GM19023 (cell line): Measurements from ENCODE around the gene PEMT.

Source experiments
- ATAC-seq: cut with Tn5 transposase; IDR thresholded peaks from one replicate; pipeline ENCODE4 v1.9.1; 2021; ENCODE audit warnings: mild to moderate bottlenecking, moderate library complexity; ENCODE audit not compliant: unreplicated experiment

Gene PEMT

DNA sequence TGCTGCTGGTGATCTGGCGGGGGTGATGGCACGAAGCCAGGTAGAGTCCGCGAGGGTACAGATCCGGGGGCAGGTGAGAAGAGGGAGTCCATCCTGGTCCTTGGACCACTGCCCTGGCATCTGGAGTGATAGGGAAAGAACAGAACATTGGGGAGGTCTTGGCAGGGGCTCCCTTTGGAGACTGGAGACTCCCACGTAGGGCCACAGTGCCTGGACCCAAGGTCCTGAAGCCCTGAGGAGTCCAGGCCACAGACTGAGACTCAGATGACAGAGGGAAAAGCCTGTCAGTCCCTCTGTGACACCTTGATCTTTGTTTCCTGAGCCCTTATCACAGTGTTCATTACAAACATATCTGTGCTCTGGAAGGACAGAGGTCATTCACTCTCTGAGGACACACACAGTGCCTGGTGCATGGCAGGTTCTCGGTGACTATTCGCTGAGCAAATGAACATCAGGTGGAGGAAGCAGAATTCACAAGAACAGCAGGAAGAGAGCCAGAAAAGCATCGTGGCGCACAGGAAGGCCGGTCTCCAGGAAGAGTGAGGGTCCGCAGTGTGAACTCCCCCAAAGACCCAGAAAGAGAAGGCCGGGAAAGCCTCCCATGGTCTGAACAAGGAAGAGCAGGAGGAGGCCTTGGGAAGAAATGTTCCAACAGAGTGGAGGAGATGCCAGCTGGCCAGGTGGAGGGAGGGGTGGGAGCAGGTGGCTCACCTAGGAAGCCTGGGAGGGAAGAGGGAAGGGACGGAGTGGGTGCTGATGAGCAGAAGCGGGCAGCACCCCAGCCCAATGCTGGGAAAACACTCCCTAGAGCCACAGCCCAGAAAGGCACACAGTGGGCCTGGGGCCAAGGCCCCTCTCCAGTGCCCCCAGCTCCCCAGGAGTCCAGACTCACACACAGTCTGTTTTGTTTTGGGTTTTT is 20.5 kb downstream of the PEMT start:
- ATAC-seq, result no peak

DNA sequence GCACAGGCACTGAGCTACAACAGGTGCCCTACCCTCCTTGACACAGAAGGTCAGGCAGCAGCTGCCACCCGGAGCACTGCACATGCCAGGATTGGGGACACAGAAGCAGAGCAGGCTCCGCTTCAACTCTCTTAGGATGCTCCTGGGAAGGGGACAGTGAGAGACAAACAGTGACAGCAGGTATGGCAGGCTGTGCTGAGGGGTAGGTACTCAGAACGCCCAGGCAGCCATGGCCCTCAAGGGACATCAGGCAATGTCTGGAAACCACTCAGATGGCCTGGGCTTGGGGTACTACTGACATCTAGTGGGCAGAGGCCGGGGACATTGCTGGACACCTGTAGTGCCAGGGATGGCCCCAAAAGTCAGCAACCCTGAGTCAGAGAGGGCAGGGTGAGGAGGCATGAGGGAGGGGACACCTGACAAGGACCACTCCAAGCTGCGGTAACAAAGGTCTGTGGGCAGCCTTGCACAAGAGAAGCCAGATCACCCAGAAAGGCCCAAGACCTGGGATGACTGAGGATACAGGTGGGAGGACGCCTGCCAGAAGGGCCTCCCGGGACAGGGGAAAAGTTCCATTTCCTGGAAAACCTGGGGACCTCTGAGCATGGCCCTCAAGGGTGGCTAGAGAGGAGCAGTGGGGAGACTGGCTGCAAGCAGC is 21.2 kb downstream of the PEMT start:
- no peak for ATAC-seq

DNA sequence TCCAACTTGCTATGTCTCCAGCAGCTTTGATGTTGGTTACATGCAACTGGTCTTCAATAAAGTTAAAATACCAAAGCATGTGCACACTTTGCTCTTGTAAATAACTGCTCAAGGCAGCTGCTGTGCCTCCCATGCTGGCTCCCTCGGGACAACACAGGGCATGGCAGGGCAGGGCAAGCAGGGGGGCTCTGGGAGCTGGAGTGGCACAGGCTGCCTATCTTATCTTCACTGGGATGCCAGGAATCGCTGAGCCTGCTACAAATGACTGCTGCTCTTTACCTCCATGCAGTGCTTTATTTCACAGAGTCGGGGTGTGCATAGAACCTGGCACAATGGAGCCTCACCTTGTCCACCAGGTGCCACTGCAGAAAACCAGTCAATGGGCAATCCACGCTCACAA is 21.8 kb downstream of the PEMT start:
- ATAC-seq, result no peak

DNA sequence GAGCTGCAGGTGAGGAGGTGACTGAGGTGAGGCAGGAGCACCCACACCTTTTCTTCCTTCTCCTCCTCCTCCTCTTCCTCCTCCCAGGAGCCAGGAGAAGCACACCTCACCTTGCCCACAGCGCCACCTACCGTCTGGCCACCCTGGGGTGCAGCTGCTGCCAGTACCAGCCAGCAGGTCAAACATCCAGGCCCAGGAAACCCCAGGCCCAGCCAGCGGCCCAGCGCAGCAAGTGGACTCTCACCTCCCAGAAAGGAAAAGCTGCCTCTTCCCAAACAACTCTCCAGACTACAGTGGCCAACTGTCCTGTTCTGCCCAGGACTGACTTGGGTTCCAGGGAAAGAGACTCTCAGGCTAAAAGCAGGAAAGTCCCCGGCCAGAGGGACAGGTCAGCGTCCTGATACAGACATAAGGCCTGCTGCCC is 22.7 kb downstream of the PEMT start:
- ATAC-seq, result no peak

DNA sequence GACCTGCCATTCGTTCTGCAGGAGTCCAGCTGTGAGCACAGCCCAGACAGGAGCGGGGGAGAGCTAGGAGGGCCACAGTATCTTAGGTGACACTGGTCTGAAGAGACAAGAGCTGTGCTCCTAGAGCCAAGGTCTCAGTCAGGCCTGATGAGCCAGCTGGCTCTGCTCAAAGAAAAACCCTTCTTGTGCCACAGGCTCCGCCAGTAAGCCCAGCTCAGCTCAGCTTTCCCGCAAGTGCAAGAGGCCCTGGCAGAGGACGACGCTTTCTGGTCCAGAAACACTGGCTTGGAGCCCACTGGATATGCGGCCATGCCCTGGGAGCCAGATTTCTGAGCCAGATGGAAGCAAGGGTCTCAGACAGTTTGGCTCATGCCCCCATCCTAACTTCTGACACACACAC is 23.9 kb downstream of the PEMT start:
- no peak for ATAC-seq

DNA sequence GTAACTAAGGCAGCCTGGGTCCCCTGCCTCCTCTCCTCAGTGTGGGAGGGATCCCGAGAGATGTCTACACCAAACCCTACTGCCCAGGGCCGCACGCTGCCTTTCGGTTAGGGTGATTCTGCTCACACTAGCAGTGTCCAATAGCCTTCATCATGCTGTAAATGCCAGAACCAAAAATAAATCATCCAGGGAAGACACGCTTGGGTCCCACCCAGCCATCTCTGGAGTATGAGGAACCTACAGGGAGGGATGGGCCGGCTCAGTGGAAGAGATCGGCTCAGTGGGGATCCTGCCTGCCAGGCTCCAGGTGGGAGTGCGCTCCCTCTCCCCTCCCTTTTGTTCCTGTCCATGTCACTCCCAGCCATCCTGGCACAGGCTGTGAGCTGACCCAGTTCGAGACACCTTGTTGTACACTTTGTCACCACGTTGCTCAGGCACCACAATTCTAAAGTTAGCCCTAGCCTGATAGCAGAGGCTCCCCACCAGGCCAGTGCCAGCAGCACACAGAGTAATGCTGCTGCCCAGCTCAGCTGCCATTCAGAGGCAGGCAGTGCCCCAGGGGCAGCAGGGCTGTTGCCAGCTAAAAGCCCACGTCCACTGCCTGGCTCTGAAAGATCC is 24.5 kb downstream of the PEMT start:
- no peak for ATAC-seq

DNA sequence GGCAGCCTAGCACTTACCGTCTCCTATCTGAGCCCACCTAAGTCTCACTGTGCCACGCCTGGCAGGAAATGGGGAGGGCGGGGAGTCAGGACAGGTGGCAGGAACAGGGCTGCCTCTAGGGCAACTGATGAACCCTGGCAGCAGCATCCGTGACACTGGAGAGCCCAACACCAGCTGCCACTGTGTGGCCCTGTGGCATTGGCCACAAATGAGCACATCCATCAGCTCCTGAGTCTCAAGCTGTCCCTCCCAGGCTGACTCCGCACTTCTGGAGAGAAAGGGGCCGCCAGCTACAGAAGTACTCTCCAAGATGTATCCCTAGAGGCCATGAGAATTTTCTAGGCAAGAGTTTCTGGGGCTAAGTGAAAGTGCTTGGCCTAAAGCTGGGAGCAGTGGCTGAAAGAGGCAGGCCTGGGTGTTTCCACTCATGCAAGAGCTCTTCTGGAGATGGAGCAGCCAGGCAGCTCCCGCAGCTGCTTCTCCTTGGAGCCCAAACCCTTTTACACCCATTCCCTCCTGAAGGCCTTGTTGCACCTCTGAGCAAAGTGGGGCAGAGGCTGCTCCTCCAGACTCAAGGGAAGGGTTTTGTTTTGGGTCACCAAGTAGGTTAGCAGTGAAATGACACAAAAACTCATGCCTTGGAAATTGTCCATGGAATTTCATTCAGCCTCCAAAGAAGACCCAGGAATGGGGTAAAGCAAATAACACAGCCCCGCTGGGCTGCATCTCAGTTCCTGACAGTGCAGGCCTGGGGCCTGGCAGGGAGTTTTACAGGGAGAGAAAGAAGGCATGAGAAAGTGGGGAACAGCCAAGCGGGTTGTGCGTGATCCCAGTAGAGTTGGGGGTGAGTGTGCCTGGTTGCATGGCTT is 25.8 kb downstream of the PEMT start:
- no peak for ATAC-seq

DNA sequence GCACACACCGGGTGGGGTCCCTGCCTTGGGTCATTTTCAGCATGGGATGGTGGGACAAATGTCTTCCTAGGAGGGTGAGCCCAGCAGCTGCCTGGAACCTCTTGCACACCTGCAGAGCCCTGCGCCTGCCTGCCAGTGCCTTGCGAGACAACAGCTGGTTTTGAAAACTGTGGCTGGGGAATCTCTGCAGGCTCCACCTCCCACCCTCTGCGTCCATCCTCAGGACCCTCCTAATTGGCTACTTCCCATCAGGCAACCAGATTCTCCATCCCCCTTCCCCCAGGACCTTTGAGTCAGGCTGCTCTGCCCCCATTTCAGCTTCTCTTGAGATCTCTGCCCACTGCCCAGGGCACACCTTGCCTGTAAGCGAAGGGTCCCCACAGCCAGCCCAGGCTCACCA is 26.6 kb downstream of the PEMT start:
- no peak for ATAC-seq

DNA sequence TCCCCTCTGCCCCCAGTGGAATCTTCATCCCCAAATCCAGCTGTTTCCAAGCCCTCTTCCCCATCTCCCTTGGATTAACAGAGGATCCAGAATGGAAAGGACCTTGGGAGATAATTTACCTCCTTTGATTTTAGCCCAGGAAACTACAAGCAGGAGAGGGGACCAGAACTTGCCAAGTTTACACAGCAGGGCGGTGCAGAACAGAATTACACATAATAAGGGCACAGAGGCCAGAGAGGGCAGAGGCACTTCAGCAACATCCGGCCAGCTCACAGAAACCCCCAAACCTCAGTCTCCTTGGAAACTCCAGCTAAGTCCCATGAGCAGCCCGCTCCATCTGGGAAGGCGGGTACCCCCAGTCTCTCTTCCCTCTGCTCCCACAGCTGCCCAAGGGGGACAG is 27.2 kb downstream of the PEMT start:
- ATAC-seq, result no peak

DNA sequence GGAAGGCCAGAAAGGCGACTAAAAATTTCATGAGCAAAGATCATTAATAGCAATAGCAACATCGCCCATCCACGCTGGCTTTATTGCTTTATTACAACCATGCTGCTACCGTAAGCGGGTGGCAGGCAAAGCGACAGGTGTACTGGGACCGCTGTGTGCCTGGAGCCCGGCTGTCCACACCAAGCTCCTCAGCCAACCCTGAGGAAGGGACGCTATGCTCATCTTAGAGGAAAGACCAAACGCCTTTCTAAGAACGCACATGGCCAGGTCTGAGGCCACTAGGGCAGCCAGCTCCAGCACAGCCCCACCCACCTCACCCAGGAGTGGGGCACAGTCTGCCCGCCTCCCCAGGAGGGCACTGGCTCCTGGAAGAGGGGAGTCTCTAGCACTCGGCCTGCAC is 28.0 kb downstream of the PEMT start:
- ATAC-seq, result no peak

DNA sequence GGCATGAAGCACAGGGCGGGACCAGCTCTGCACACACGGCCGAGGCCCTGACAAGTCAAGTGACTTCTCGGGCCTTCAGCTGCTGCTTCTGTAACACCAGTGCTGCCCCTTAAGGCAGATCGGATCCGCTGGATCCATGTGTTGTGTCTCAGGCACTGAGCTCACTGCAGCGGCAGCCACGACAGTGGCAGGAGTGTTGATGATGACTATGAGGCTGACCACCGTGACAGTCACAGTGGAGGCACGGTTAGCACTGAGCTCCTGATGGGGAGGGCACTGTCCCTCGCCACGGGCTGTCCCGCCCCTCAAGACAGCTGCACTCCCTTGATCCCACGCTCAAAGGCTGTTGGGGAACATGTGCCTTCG is 29.4 kb downstream of the PEMT start:
- no peak for ATAC-seq

DNA sequence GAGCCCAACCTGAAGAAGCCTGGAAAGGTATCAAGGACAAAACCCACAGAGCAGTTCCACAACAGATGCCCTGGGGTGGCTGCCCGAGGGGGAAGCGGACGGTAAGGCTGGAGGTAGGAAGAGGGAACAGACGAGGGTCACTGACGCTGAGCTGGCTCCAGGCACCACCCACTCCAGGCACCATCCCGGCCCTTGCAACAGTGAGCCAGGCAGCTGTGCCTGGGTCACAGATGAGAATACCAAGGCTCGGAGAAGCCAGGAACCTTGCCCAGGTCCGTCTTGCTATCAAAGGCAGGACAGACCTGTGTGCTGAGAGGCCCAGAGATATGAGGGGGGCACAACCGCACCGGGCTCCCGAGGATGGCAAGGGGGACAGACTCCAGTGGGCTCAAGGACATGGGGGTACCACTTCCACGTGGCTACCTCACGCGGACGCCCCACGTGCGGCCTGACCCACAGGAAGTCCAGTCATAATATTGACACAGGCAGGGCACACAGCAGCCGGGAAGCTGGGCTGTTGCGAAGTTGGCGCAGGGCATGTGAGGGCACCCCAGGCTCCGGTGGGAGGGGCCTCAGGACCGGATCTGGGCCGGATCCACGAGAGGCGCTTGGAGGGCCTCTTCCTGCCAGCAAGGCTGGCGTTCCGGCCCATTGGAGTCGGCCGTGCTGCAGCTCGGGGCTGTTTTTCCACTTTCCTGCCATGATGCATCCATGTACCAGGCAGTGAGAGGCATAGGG is 29.9 kb downstream of the PEMT start:
- ATAC-seq, result no peak

DNA sequence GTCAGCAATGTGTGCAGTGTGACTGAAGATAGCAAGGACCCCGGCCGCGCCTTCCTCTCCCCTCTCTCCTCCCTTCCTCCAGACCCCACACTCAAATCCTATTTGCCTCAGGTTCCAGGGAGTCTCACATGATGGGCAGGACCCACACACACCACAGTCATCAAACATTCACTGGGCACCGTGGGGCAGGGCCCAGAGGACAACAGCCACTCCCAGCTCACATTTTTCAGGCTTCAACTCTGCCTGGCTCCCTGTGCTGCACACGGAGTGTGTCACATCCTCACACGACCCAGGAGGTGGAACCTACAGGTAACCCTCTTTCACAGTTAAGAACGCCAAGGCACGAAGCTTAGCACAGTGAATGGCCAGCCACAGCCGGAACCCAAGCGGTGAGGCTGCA is 30.5 kb downstream of the PEMT start:
- no peak for ATAC-seq

DNA sequence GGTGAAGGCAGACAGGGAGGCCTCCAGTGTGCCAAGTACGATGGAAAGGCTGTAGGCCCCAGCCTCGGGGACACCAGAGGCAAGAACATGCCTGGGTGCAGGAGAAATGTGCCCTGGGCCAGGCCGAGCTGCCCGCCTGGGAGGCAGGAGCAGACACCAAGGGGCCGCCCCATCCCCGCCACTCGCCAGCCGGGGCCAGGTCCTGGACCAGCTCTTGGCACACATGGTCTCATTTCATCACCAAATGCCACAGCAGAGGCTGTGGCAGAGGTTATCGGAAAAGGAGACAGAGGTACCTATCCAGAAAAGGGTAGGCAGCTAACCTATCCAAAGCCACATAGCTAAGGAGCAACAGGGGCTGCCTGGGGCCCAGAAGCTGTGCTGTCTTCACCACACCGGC is 31.3 kb downstream of the PEMT start:
- no peak for ATAC-seq

DNA sequence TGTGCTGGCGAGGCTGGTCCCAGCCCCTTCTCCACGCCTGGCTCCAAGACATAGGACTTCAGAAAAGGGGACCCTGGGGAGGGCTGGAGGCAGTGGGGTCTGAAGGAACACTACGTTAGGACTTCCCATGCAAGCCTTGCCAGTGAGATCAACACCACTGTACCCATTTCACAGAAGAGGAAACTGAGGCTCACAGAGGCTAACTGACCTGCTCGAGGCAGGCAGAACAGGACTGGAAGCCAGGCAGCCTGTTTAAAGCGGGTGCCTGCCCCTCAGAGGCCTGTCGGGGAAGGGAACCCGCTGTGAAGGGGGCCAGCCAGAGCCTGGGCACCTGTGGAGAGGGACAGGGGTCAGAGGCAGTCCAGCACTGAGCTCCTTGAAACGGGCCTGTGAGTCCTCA is 32.3 kb downstream of the PEMT start:
- ATAC-seq, result no peak

DNA sequence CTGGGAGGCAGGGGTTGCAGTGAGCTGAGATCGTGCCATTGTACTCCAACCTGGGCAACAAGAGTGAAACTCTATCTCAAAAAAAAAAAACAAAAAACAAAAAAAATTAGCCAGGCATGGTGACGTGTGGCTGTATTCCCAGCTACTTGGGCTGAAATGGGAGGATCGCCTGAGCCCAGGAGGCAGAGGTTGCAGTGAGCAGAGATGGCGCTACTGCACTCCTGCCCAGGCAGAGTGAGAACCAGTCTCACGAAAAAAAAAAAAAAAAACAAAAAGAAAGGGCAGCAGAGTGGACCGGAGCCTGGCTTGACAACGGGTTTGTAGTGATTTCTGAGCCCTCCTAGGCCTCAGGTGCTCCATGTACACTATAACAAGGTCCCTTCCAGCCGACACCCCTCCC is 33.1 kb downstream of the PEMT start:
- ATAC-seq, result no peak

DNA sequence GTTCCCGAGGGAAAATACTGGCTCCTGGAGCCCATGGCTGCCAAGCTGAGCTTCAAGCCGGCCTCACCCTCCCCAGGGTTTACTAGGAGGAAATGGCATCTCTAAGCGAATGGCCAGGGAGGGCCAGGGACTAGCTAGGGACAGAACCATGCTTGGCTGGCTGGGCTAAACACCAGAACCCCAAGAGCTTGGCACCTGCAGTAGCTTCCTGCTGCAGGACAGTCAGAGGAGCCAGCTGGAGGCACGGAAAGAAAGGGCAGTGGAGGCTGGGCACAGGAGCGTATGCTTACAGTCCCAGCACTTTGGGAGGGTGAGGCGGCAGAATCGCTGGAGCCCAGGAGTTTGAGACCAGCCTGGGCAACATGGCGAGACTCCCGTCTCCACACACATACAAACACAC is 33.7 kb downstream of the PEMT start:
- ATAC-seq, result no peak

DNA sequence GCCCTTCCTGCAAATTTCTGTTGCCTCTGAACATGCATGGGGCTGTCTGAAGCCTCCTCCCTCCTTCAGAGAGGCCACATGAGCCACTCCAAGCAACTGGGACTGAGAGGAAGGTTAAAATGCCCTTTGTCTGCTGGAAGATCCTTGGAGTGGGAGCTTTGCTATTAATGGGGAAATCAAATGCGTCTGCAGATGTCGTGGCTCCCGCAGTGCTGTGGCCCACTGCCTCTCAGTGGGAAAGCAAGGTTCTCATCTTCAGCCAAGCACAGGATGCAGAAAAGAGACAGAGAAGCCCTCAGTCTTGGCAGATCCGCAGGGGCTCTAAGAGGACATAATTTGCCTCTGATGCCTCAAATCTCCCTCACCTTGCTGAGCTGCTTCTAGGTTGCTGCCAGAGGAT is 34.8 kb downstream of the PEMT start:
- ATAC-seq, result no peak

DNA sequence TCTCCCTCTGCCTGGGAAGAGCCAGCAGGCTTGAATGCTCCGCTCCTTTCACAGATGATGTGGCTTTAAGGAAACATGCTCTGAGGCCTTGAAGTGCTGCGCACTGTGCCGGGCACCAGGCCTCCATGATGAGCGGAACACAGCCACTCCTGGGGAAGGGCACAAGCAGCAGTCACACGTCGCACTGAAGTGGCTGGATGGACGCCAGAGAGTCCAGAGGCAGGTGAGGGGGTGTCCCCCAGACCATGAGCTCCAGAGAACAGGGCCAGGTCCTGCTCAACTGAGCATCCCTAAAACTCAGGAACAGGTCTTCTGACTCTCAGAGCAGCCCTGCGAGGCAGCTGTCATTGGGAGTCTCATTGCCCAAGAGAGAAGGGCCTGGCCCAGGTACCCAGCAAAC is 35.6 kb downstream of the PEMT start:
- no peak for ATAC-seq

DNA sequence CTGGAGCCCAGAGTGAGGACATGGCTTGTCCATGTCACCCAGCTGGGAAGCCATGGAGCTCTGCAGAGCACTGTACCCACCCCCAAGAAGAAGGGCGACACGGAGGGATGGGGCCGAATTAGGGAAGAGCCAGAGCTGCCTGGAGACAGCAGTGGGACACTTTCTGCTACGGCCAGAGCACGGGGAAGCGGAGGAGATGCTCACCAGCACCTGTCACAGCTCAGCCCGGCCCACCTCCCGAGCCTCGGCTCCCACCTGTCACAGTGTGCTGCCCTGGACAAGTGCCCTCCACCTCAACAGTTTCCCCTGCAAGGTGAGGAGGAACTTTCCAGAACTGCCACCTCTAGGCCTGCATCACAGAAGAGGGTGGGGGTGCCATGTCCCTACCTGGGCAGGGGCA is 36.4 kb downstream of the PEMT start:
- no peak for ATAC-seq

DNA sequence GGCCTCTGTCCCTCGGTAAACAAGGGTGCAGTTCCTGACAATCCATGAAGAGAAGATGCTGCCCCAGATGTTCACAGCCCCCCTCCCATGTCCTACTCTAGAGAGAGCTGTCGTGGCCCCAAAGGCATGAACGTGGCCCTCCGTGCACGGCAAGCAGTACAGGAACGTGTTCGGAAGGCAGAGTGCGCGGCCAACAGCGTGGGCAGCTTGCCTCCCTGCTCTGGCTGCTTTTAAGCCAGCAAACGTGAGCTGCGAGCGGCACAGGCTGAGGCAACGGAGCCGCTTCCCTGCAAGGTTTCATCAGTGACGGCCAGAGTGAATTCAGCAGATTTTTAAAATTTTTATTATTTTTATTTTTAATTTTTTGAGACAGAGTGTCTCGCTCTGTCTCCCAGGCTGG is 37.2 kb downstream of the PEMT start:
- ATAC-seq, result no peak
